ENCODE results near the gene CHTOP. TPM values are rescaled to one million over a fixed set of nuclear protein-coding genes. Genes with fewer than 3 reads are reported as not detected.

Gene CHTOP
- total RNA-seq, 1 donor from 2014 or later, result 59.3 TPM

DNA sequence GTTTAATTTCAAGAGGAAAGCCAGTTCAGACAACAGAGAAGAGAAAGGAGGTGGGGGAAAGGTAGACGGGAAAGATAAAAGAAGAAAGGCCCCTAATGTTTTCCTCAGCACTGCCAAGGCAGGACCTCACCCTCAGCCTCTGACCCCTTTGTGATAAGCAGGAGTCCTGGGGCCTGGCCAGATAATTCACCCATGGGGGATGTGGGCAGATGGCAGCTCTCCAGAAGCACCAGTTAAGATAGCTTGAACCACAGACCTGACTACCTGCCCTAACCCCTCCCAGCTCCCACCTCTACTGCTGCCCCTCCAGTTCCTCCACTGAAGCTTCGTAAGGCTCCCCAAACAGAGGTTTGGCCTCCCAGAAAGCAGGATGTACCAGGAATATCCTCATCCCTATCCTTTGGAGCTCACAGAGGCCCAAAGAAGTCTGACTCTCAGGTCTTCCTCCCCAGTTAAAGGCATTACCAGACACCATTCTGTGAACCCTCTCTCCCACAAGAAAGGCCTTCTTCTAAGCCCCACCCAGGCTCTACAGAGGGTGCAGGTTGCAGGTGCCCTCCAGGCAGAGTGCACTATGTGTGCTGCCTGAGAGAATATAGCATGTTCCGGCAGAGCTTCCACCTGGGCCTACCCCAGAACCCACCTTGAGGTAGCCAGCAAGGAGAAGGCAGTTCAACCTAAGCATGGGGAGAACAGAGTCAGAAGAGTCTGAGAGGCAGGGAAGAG lies 15.4 kb downstream of the CHTOP start:
- TF ChIP-seq, protein P1, sequence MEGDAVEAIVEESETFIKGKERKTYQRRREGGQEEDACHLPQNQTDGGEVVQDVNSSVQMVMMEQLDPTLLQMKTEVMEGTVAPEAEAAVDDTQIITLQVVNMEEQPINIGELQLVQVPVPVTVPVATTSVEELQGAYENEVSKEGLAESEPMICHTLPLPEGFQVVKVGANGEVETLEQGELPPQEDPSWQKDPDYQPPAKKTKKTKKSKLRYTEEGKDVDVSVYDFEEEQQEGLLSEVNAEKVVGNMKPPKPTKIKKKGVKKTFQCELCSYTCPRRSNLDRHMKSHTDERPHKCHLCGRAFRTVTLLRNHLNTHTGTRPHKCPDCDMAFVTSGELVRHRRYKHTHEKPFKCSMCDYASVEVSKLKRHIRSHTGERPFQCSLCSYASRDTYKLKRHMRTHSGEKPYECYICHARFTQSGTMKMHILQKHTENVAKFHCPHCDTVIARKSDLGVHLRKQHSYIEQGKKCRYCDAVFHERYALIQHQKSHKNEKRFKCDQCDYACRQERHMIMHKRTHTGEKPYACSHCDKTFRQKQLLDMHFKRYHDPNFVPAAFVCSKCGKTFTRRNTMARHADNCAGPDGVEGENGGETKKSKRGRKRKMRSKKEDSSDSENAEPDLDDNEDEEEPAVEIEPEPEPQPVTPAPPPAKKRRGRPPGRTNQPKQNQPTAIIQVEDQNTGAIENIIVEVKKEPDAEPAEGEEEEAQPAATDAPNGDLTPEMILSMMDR (IDR thresholded peaks at IDR 0.05; ENCODE audit: unreplicated experiment), result no peak
- Mint-ChIP-seq H3K27ac (ENCODE audit: unreplicated experiment) (no peak overlapping the region), H3K36me3 (ENCODE audit: low read depth, unreplicated experiment) (peaks cover 25% of the 10 kb centered on the region), H3K27me3 (ENCODE audit: unreplicated experiment) (peaks cover 7% of the 10 kb centered on the region), H3K9me3 (ENCODE audit: unreplicated experiment) (no peaks in the 10 kb centered on the region), H3K4me3 (ENCODE audit: unreplicated experiment) (no peak overlapping the region), H3K4me1 (ENCODE audit: unreplicated experiment) (peaks cover 3% of the 10 kb centered on the region)
- no peak for DNase-seq (ENCODE audit: low spot score)

GRCh38 chr1:153649863-153650235 lies 16.0 kb downstream of the CHTOP start:
- DNase-seq (ENCODE audit: low spot score), result no peak
- Mint-ChIP-seq H3K9me3 (ENCODE audit: unreplicated experiment) (no peaks in the 10 kb centered on the region), H3K27me3 (ENCODE audit: unreplicated experiment) (peaks cover 7% of the 10 kb centered on the region), H3K36me3 (ENCODE audit: low read depth, unreplicated experiment) (peaks cover 20% of the 10 kb centered on the region), H3K4me1 (ENCODE audit: unreplicated experiment) (peaks cover 3% of the 10 kb centered on the region), H3K4me3 (ENCODE audit: unreplicated experiment) (no peak overlapping the region), H3K27ac (ENCODE audit: unreplicated experiment) (no peak overlapping the region)
- TF ChIP-seq, protein P1 (IDR thresholded peaks at IDR 0.05; ENCODE audit: unreplicated experiment), result no peak

DNA sequence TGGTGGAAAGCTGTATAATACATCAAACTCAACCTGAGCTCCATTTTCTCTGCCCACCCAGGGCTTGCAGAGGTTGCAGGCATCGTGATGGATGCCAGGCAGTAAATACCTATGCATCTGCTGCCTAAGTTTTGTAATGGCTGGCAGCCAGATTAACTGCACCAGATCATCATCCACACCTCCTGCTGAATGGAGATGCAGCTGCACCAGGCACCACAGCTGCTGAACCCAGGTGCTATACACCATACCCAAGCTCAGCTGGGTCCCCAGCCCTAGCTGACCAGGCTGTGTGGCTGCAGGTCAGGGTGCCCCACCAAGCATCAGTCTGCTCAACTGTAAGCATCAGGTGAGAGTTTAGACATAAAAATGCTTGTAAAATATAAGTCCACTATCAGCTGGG lies 17.9 kb downstream of the CHTOP start:
- Mint-ChIP-seq H3K27ac (ENCODE audit: unreplicated experiment) (no peak overlapping the region), H3K4me3 (ENCODE audit: unreplicated experiment) (no peak overlapping the region), H3K36me3 (ENCODE audit: low read depth, unreplicated experiment) (peaks cover 5% of the 10 kb centered on the region), H3K27me3 (ENCODE audit: unreplicated experiment) (peaks cover 7% of the 10 kb centered on the region), H3K4me1 (ENCODE audit: unreplicated experiment) (peaks cover 3% of the 10 kb centered on the region), H3K9me3 (ENCODE audit: unreplicated experiment) (no peaks in the 10 kb centered on the region)
- TF ChIP-seq, protein P1 (IDR thresholded peaks at IDR 0.05; ENCODE audit: unreplicated experiment), result no peak
- DNase-seq (ENCODE audit: low spot score), result no peak

GRCh38 chr1:153652805-153653500 lies 19.1 kb downstream of the CHTOP start:
- TF ChIP-seq, protein P1 (IDR thresholded peaks at IDR 0.05; ENCODE audit: unreplicated experiment), result no peak
- H3K36me3 Mint-ChIP-seq (ENCODE audit: low read depth, unreplicated experiment), result no peaks in the 10 kb centered on the region
- H3K27ac Mint-ChIP-seq (ENCODE audit: unreplicated experiment), result no peak overlapping the region
- H3K27me3 Mint-ChIP-seq (ENCODE audit: unreplicated experiment), result peaks cover 5% of the 10 kb centered on the region
- peaks cover 3% of the 10 kb centered on the region for H3K4me1 Mint-ChIP-seq (ENCODE audit: unreplicated experiment)
- H3K4me3 Mint-ChIP-seq (ENCODE audit: unreplicated experiment), result no peak overlapping the region
- no peaks in the 10 kb centered on the region for H3K9me3 Mint-ChIP-seq (ENCODE audit: unreplicated experiment)
- DNase-seq (ENCODE audit: low spot score), result no peak

- TF ChIP-seq, protein P1 (IDR thresholded peaks at IDR 0.05; ENCODE audit: unreplicated experiment), result no peak
- Mint-ChIP-seq H3K27me3 (ENCODE audit: unreplicated experiment) (peaks cover 6% of the 10 kb centered on the region), H3K4me3 (ENCODE audit: unreplicated experiment) (no peak overlapping the region), H3K4me1 (ENCODE audit: unreplicated experiment) (peaks cover 6% of the 10 kb centered on the region), H3K27ac (ENCODE audit: unreplicated experiment) (no peak overlapping the region), H3K36me3 (ENCODE audit: low read depth, unreplicated experiment) (no peaks in the 10 kb centered on the region), H3K9me3 (ENCODE audit: unreplicated experiment) (no peaks in the 10 kb centered on the region)
- no peak for DNase-seq (ENCODE audit: low spot score)
These were observed 21.5 kb downstream of the CHTOP start for GRCh38 chr1:153655333-153655732.
